A673 (cell line): ENCODE measurements around the gene ACIN1. TPM values are rescaled to one million over a fixed set of nuclear protein-coding genes. Genes with fewer than 3 reads are reported as not detected.

Experiments used
- BruUV-seq: library from RNA; stranded (reverse); fragments of 400-500 nt; replicated peaks from 2 replicates; lab custom pipeline; 2021; lab: Mats Ljungman, UMichigan
- CTCF ChIA-PET: fragments of 300-600 bp; sonication (Branson Sonifier 250); formaldehyde crosslinking; loops from one replicate; lab custom pipeline; 2022; ENCODE audit warnings: antibody characterized with exemption; lab: Charles Lee
- POLR2A ChIA-PET: fragments of 300-600 bp; sonication (Branson Sonifier 250); formaldehyde crosslinking; loops from one replicate; lab custom pipeline; 2022; ENCODE audit warnings: antibody characterized with exemption; ENCODE audit not compliant: low non-redundant PET; lab: Charles Lee
- DNase-seq: peaks from one replicate; pipeline ENCODE4 v3.0.0-alpha.2; 2015; ENCODE audit warnings: low spot score
- H3K27ac ChIP-seq: fragments of 200-600 bp; sonication (generic); 2 replicates; pipeline ENCODE4 v1.5.1; 2016; ENCODE audit warnings: mixed run types, low read depth, mild to moderate bottlenecking, mixed read lengths, antibody characterized with exemption, low read length; ENCODE audit not compliant: poor library complexity, severe bottlenecking
- H3K27me3 ChIP-seq: fragments of 200-600 bp; sonication (generic); replicated peaks from 2 replicates; pipeline ENCODE4 v1.6.1; 2017; ENCODE audit warnings: mixed run types, low read depth, mild to moderate bottlenecking, mixed read lengths, antibody characterized with exemption, low read length; ENCODE audit not compliant: insufficient read depth, poor library complexity
- H3K36me3 ChIP-seq: fragments of 200-600 bp; sonication (generic); 2 replicates; pipeline ENCODE4 v1.6.1; 2016; ENCODE audit warnings: mixed run types, mild to moderate bottlenecking, mixed read lengths, antibody characterized with exemption, low read length; ENCODE audit not compliant: insufficient read depth, poor library complexity, severe bottlenecking
- H3K4me1 ChIP-seq: fragments of 200-600 bp; sonication (generic); 2 replicates; pipeline ENCODE4 v1.6.1; 2017; ENCODE audit warnings: mixed run types, mild to moderate bottlenecking, mixed read lengths, antibody characterized with exemption, low read length; ENCODE audit not compliant: insufficient read depth, poor library complexity, severe bottlenecking
- H3K4me3 ChIP-seq: fragments of 200-600 bp; sonication (generic); 2 replicates; pipeline ENCODE4 v1.5.1; 2016; ENCODE audit warnings: low read depth, mixed run types, mild to moderate bottlenecking, mixed read lengths, low read length; ENCODE audit not compliant: poor library complexity, severe bottlenecking
- H3K9me3 ChIP-seq: fragments of 200-600 bp; sonication (generic); 2 replicates; pipeline ENCODE4 v1.6.1; 2016; ENCODE audit warnings: mixed run types, low read depth, mild to moderate bottlenecking, mixed read lengths, antibody characterized with exemption, low read length; ENCODE audit not compliant: poor library complexity, severe bottlenecking
- EZH2 ChIP-seq: fragments of 200-600 bp; sonication (generic); IDR thresholded peaks from 2 replicates; pipeline ENCODE4 v1.6.1; 2017; ENCODE audit warnings: borderline replicate concordance, low read depth, mild to moderate bottlenecking, mixed read lengths, antibody characterized with exemption, low read length; ENCODE audit not compliant: poor library complexity, severe bottlenecking
- intact Hi-C: fragments of 100-400 bp; cut with micrococcal nuclease; formaldehyde crosslinking; loops from one replicate; pipeline ENCODE4 v1.10.0; 2022; ENCODE audit not compliant: unreplicated experiment
- total RNA-seq: library from RNA; stranded (reverse); gene quantifications from 2 replicates; pipeline ENCODE4 v1.2.3, GENCODE V29; 2021
- TF ChIP-seq, protein P1 (sequence below): fragments of 300-800, 200-600 bp; sonication (generic); conservative IDR thresholded peaks from 2 replicates; pipeline ENCODE4 v1.5.1; 2017; ENCODE audit warnings: low read depth, mild to moderate bottlenecking, antibody characterized with exemption, low read length, moderate library complexity, mixed read lengths

The ACIN1 gene
- total RNA-seq, 1 experiment from 2014 or later: 339 TPM

DNA sequence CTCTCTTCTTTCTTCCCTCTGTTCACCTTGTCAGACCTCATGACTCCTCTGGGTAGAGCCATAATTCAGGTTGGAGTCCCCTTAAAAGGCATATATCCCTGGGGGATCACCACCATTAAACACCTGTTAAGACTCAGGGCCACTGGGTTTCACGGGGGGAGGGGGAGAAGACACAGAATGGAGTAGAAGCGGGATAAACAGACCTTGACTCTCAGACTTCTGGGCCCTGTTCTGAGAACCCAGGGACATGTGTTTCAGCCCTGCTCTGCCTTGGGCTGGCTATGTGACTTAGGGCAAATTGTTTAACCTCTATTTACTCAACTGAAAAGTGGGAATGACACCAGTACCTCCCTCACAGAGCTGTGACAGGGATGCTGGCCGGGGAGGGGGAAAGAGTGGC lies 42.3 kb downstream of the ACIN1 start:
- Histone ChIP-seq H3K4me1 (peaks cover 14% of the 10 kb centered on the region), H3K36me3 (peaks cover 42% of the 10 kb centered on the region), H3K27me3 (no peaks in the 10 kb centered on the region), H3K4me3 (no peak overlapping the region), H3K27ac (peak overlapping the region; percentile 50), H3K9me3 (no peaks in the 10 kb centered on the region)
- ChIA-PET CTCF (interaction anchor here (0.8 to 10.7 kb wide), 4 partner anchors 26 to 70 kb away, joined by 3 to 134 read pairs (median 4); partner anchors contain the start of gene AJUBA), POLR2A (no interaction called here)
- TF ChIP-seq, protein P1, sequence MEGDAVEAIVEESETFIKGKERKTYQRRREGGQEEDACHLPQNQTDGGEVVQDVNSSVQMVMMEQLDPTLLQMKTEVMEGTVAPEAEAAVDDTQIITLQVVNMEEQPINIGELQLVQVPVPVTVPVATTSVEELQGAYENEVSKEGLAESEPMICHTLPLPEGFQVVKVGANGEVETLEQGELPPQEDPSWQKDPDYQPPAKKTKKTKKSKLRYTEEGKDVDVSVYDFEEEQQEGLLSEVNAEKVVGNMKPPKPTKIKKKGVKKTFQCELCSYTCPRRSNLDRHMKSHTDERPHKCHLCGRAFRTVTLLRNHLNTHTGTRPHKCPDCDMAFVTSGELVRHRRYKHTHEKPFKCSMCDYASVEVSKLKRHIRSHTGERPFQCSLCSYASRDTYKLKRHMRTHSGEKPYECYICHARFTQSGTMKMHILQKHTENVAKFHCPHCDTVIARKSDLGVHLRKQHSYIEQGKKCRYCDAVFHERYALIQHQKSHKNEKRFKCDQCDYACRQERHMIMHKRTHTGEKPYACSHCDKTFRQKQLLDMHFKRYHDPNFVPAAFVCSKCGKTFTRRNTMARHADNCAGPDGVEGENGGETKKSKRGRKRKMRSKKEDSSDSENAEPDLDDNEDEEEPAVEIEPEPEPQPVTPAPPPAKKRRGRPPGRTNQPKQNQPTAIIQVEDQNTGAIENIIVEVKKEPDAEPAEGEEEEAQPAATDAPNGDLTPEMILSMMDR: no peak
- no peak for TF ChIP-seq EZH2
- BruUV-seq: no TSS peak
- intact Hi-C loops: loop anchor here (10.0 kb wide), 1 partner anchor 498 kb away; no protein-coding TSS in a partner anchor
- no peak for DNase-seq

DNA sequence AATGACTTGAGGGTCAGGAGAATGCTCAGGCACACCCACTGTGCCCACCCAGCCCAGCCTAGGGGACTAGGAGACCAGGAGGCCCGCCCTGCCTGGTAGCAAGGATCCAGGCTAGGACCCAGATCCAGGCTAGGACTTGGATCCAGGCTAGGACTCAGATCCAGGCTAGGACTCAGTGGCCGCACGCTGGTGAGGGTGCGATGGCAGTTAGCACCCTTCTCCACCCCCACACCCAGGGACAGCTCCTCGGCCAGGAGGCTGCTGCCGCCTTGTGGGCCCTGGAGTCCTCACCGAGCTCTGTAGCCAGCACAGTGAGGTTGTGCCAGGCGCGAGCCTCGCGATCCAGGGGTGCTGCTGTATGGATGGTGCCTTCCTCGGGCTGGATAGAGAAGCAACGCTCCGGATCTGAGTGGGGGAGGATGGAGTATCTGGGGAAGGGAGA lies 42.7 kb downstream of the ACIN1 start:
- no TSS peak for BruUV-seq
- H3K4me1 ChIP-seq: peaks cover 14% of the 10 kb centered on the region
- POLR2A ChIA-PET: interaction anchor here (0.5 kb wide), 1 partner anchor 10 kb away, joined by 3 read pairs; no protein-coding TSS in a partner anchor

DNA sequence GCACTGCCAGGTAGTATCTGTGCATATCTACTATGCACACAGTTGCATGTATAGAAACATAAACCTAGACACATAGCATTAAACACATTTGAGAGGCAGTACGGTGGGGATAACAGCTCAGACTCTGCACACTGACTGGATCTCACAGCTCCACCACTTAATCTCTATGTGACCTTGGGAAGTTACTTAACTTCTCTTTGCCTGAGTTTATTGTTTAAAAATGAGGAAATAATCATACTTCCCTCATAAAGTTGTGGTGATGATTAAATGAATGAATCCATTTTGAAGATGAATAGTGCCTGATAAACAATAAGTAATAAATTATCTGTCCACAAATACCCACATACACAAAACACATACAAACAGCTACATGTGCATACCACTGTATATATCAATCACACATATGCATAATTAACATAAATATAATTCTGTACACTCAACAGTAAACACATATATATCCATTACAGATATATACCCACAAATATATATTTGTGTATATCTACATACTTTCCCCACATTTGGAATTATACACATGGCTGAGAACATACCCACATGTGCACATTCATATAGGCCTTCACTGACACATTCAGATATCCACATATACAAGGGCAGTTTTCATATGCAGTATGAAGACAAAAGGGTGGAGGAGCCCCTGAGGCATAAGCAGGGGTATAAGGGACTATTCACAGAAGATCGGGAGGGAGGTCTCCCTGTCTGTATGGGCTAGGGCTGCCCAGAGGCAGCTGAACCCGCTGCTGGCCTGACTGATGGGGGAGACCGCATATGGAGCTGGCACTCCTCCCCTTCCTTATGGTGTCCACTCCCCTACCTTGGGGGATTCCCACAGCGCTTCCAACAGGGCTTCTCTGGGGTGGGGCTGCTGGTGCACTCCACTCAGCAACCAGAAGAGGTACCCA lies 43.5 kb downstream of the ACIN1 start:
- no peak for TF ChIP-seq EZH2
- TF ChIP-seq, protein P1: no peak
- ChIA-PET POLR2A (interaction anchor here (0.5 kb wide), 1 partner anchor 11 kb away, joined by 3 read pairs; no protein-coding TSS in a partner anchor), CTCF (interaction anchor here (0.5 to 10.7 kb wide), 6 partner anchors 24 to 69 kb away, joined by 3 to 134 read pairs (median 4); partner anchors contain the start of gene AJUBA)
- Histone ChIP-seq H3K9me3 (no peaks in the 10 kb centered on the region), H3K36me3 (peaks cover 42% of the 10 kb centered on the region), H3K27me3 (no peaks in the 10 kb centered on the region), H3K4me3 (no peak overlapping the region), H3K27ac (peak overlapping the region; percentile 16), H3K4me1 (peaks cover 10% of the 10 kb centered on the region)
- no peak for DNase-seq
- intact Hi-C loops: loop anchor here (10.0 kb wide), 1 partner anchor 497 kb away; no protein-coding TSS in a partner anchor
- BruUV-seq: no TSS peak

More for the DNA sequence above, 42.7 kb downstream of the ACIN1 start:
- TF ChIP-seq, protein P1: peak; percentile 49
- no peak for TF ChIP-seq EZH2
- Histone ChIP-seq H3K36me3 (peaks cover 42% of the 10 kb centered on the region), H3K9me3 (no peaks in the 10 kb centered on the region), H3K27ac (peak overlapping the region; percentile 50), H3K4me3 (no peak overlapping the region), H3K27me3 (no peaks in the 10 kb centered on the region)
- intact Hi-C loops: loop anchor here (10.0 kb wide), 1 partner anchor 497 kb away; no protein-coding TSS in a partner anchor
- CTCF ChIA-PET: interaction anchor here (0.5 to 10.7 kb wide), 5 partner anchors 25 to 70 kb away, joined by 3 to 134 read pairs (median 5); partner anchors contain the start of gene AJUBA
- peak; percentile 44 for DNase-seq
